ENCODE measurements around the gene MINK1.

The MINK1 gene

DNA sequence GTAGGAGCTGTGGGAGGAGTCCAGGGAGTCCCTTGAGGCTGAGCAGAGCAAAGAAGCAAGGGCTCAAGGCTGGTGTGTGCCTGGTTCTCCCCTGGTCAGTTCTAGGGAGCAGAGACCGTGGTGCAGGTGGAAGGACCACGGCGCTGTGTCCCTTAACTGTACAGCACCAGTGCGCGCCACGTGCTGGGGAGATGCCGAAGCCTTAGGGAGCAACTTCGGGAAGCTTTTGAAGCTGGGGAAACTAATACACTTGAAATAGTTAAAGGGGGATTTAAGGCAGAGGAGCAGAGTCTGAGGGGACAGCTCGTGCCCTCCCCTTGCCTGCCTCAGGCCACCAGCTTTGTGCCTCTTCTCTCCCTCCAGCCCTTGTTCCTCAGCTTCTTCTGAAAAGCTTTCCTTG is 27.5 kb downstream of the MINK1 start:
- TF ChIP-seq, protein P1, sequence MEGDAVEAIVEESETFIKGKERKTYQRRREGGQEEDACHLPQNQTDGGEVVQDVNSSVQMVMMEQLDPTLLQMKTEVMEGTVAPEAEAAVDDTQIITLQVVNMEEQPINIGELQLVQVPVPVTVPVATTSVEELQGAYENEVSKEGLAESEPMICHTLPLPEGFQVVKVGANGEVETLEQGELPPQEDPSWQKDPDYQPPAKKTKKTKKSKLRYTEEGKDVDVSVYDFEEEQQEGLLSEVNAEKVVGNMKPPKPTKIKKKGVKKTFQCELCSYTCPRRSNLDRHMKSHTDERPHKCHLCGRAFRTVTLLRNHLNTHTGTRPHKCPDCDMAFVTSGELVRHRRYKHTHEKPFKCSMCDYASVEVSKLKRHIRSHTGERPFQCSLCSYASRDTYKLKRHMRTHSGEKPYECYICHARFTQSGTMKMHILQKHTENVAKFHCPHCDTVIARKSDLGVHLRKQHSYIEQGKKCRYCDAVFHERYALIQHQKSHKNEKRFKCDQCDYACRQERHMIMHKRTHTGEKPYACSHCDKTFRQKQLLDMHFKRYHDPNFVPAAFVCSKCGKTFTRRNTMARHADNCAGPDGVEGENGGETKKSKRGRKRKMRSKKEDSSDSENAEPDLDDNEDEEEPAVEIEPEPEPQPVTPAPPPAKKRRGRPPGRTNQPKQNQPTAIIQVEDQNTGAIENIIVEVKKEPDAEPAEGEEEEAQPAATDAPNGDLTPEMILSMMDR (IDR thresholded peaks at IDR 0.05): no peak

DNA sequence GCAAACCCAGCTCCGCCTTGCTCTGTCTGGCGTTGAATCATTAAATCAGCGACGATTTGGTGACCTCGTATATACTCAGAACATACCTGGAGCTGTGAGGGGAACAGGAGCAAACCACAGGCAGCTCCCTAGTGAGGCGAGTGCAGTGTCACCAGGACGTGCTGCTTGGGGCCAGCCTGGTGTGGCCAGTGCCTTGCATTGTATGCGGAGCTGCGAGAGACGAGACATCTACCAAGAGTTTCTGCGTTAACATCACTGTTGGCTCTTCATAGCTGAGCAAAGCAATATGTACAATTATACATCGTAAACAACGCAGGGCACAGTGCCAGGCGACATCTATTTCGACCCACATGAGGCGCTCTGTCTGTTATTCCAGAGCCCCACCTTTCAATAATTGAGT is 27.9 kb downstream of the MINK1 start:
- TF ChIP-seq, protein P1 (IDR thresholded peaks at IDR 0.05): no peak

DNA sequence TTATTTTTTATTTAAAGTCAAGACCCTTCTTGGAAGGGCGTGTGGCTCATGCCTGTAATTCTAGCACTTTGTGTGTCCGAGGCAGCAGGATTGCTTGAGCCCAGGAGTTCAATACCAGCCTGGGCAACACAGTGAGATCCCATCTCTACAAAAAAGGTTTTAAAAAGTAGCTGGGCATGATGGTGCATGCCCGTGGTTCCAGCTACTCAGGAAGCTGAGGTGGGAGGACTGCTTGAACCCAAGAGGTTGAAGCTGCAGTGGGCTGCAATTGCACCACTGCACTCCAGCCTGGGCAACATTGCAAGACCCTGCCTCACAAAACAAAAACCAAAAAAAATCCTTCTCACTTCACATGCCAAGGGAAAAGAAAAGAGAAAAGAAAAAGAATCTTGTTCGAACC is 29.6 kb downstream of the MINK1 start:
- TF ChIP-seq, protein P1 (IDR thresholded peaks at IDR 0.05): no peak

DNA sequence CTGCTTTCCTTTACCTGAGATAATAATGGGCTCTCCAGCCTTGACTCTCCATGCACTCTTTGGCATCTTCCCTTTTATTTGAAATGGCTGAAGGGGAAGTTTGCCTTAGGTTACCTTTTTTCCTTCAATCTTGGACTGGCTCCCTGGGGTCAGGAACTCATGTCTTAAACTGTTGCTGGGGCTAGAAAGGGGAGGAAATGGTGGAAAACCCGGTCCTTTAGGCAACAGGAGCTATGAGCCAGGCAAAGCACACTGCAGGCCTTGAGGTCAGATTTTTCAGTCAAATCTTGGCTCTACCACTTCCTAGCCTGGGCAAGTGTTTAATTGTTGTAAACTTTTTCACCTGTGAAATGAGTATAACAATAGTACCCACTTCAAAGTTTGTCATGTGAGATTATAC is 30.2 kb downstream of the MINK1 start:
- TF ChIP-seq, protein P1 (IDR thresholded peaks at IDR 0.05): no peak

DNA sequence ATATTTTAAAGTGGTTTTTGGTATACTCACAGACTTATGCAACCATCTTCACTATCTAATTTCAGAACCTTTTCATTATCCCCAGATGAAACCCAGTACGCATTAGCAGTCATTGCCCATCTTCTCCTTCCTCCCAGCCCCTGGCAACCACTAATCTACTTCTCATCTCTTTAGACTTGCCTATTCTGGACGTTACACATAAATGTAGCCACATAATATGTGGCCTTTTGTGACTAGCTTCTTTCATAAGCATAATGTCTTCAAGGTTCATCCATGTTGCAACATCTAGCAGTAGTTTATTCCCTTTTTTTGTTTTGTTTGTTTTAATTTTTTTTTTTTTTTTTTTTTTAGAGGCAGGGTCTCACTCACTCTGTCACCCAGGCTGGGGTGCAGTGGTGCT is 37.7 kb downstream of the MINK1 start:
- TF ChIP-seq, protein P1 (IDR thresholded peaks at IDR 0.05): no peak

DNA sequence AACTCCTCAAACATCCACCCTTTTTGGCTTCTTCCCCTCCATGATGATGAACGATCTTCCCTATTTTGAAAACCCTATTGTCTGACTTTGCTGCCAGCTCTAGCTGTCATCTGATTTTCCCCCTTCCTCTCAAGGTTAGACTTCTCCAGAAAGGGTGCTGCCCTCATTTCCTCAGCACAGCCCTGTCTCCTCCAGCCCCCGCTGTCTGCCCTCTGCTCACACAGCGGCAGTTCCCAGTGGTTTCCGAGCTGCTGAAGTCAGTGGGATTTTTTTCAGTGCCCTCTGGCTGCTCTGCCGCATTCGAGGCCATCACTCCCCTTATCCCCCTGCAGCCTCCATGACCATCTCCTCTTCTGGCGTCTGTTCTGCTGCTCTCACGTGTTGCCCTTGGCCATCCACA is 39.6 kb downstream of the MINK1 start:
- TF ChIP-seq, protein P1 (IDR thresholded peaks at IDR 0.05): no peak

DNA sequence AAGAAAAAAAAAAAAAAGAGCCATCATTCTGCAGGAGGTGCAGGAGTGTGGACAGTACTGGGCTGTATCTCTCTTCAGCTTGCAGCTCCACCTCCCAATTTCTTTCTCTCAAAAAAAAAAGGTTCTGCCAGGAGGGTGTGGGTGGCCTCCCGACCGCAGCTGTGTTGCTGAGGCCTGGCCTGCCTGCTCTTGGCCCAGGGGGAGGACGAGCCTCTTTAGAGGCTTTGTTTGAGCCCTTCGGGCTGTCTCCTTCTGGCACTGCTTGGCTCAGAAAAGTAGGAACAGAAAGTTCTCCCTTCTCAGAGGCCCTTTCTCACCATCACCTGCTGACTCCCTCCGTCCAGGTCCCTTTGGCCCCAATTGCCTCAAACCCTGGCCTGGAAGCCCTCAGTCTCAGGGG is 43.9 kb downstream of the MINK1 start:
- TF ChIP-seq, protein P1 (IDR thresholded peaks at IDR 0.05): no peak

DNA sequence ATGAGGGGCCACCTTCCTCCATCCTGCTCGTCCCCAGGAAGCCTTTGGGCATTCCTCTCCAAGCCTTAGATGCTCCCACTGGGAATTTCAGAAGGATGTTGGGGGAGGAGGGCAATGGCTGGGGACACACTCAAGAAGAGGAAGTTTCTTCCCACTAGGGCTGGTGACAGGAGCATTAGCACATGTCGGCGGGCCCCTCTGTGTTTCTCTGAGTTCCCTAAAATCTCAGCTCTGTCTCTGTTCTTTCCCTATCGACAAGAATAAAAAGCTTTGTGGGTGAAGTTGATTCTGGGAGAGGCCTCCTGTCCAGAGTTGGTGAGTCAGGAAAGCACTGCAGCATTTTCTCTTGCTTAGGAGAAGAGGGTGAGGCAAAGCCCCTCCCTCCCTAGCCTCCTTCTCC is 46.5 kb downstream of the MINK1 start:
- TF ChIP-seq, protein P1 (IDR thresholded peaks at IDR 0.05): no peak
